ENCODE data around the gene GPR37L1.
"Not testable (repeated sequence)": the region's sequence is repeated elsewhere in the genome, so short reads cannot be mapped to it uniquely, and the experiment has no call there.

Gene GPR37L1

GRCh38 chr1:202170726-202171125 is 48.0 kb downstream of the GPR37L1 start:
- DNase-seq (ENCODE audit: low read depth) = no peak

DNA sequence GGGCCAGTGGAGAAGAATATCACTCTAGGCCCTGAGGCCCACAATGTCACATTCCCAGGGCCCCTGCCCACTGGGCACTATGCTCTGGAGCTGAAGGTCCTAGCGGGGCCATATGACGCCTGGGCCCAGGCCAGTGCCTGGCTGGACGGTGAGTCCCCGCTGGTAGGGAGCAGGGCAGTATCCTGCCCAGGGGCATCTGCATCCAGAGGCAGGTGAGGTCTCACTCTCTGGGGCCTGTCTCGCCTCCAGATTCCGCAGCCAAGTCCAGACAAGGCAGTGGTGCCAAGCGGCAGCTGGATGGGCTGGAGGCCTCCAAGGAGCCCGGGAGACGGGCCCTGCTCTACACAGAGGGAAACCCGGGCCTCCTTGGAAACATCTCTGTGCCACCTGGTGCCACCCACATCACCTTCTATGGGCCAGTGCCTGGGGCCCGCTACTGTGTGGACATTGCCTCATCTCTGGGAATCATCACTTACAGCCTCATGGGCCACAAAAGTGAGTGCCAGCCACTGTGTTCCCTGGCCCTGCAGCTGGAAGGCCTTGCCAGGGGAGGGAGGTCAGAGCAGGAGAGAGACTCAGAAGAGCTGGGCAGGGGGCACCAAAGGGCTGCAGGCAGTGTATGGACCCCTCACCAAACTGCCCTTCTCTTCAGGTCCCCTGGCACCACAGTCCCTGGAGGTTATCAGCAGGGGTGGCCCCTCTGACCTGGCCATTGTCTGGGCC is 48.7 kb downstream of the GPR37L1 start:
- no peak for DNase-seq (ENCODE audit: low read depth)

- DNase-seq (ENCODE audit: low read depth) = no peak
Observed at GRCh38 chr1:202172015-202172355, 49.3 kb downstream of the GPR37L1 start.

GRCh38 chr1:202173993-202174392 is 51.3 kb downstream of the GPR37L1 start:
- no peak for DNase-seq (ENCODE audit: low read depth)

DNA sequence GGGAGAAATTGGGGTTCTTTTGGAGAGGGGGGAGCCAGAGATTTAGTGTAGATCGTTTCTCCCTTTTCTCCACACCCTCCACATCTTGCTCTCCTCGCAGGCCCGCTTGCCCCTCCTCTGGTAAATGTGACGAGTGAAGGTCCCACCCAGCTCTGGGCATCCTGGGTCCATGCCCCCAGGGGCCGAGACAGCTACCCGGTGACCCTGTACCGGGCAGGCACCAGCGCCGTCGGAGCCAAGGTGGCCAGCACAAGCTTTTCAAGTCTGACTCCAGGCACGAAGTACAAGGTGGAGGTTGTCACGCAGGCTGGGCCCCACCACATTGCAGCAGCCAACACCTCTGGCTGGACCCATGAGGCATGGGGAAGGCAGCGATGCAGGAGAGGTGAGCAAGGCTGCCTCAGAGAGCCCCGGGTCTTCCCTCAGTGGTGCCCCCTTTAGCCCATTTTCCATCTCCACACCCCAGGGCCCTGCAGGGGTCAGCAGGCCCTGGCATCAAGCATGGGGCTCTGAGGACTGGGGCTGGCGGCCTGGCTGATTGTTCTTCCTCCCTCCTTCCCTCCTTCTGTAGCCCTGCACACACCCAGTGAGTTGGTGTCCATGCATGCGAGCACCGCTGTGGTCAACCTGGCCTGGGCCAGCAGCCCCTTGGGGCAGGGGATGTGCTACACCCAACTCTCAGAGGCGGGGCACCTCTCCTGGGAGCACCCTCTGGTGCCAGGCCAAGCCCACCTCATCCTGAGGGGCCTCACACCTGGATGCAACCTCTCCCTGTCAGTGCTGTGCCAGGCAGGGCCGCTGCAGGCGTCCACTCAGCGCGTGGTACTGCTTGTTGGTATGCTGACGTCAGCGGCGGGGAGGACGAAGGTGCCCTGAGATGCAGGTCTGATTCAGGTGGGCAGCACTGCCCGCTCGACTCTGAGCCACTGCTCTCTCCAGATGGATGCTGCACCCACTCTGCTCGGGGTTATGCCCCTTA is 54.5 kb downstream of the GPR37L1 start:
- DNase-seq (ENCODE audit: low read depth) = no peak

- DNase-seq (ENCODE audit: low read depth) = no peak
Observed at GRCh38 chr1:202179828-202180750, 57.4 kb downstream of the GPR37L1 start.

DNA sequence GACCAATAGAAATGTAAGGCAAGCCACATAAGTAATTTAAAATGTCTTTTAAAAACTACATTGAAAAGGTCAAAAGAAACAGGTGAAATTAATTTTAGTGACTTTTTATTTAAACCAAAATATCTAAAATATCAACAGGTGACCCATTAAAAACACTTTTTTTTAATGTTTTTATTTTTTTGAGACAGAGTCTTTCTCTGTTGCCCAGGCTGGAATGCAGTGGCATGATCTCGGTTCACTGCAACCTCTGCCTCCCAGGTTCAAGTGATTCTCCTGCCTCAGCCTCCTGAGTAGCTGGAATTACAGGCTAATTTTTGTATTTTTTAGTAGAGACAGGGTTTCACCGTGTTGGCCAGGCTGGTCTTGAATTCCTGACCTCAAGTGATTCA is 58.0 kb downstream of the GPR37L1 start:
- DNase-seq (ENCODE audit: low read depth) = not testable (repeated sequence)

- DNase-seq (ENCODE audit: low read depth) = no peak
Observed at GRCh38 chr1:202181586-202181985, 58.9 kb downstream of the GPR37L1 start.

GRCh38 chr1:202182040-202182877 is 59.5 kb downstream of the GPR37L1 start:
- DNase-seq (ENCODE audit: low read depth) = no peak
